Neural cell (in vitro differentiated cells): ENCODE results near the gene S100A13.

Experiments
- EZH2 ChIP-seq: fragments of 200-600, 300-800 bp; shearing (Covaris generic), sonication (generic); IDR thresholded peaks from 2 replicates; pipeline ENCODE4 v1.6.1; 2014; ENCODE audit warnings: antibody characterized with exemption, low read length, borderline replicate concordance, mild to moderate bottlenecking; ENCODE audit not compliant: insufficient read depth, poor library complexity, severe bottlenecking
- MXI1 ChIP-seq: fragments of 450-650 bp; conservative IDR thresholded peaks from 2 replicates; pipeline ENCODE4 v1.6.1; 2014; ENCODE audit warnings: antibody characterized with exemption, mild to moderate bottlenecking; ENCODE audit not compliant: poor library complexity, severe bottlenecking
- POLR2AphosphoS5 ChIP-seq: IDR thresholded peaks from 2 replicates; pipeline ENCODE4 v1.6.1; 2012
- TF ChIP-seq, protein P1 (sequence below): fragments of 450-650 bp; IDR thresholded peaks from 2 replicates; pipeline ENCODE4 v1.5.1; 2014; ENCODE audit warnings: antibody characterized with exemption, mild to moderate bottlenecking, moderate library complexity; ENCODE audit not compliant: poor library complexity, severe bottlenecking
- TF ChIP-seq, protein P2 (sequence below): IDR thresholded peaks from 2 replicates; pipeline ENCODE4 v1.6.1; 2012; ENCODE audit warnings: borderline replicate concordance

DNA sequence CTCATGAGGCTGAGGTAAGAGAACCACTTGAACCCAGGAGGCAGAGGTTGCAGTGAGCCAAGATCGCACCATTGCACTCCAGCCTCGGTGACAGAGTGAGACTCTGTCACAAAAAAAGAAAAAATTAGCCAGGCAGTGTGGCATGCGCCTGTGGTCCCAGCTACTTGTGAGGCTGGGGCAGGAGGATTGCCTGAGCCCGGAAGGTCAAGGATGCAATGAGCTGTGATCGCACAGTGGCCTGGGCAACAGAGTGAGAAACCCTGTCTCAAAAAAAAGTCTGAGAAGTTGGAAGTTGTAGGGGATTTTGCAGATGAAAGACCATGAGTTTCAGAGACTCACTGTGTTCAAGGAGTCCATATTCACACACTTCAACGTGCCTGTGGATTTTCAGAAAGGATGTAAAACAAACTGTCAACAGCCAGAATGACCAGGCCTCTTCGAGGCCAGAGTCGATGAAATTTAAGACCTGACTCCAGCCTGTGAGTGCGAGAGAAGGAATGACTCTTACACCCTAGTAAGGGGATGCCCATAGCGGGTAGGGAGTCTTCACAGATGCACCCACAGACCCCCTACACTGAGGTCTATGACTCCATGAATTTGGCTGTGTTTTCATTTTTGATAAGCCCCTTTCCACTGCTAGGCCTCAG, 2.2 kb downstream of the S100A13 start:
- TF ChIP-seq, protein P1, sequence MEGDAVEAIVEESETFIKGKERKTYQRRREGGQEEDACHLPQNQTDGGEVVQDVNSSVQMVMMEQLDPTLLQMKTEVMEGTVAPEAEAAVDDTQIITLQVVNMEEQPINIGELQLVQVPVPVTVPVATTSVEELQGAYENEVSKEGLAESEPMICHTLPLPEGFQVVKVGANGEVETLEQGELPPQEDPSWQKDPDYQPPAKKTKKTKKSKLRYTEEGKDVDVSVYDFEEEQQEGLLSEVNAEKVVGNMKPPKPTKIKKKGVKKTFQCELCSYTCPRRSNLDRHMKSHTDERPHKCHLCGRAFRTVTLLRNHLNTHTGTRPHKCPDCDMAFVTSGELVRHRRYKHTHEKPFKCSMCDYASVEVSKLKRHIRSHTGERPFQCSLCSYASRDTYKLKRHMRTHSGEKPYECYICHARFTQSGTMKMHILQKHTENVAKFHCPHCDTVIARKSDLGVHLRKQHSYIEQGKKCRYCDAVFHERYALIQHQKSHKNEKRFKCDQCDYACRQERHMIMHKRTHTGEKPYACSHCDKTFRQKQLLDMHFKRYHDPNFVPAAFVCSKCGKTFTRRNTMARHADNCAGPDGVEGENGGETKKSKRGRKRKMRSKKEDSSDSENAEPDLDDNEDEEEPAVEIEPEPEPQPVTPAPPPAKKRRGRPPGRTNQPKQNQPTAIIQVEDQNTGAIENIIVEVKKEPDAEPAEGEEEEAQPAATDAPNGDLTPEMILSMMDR, result no peak
- no peak for TF ChIP-seq MXI1
- no peak for TF ChIP-seq EZH2
- TF ChIP-seq POLR2AphosphoS5, result no peak
- TF ChIP-seq, protein P2, sequence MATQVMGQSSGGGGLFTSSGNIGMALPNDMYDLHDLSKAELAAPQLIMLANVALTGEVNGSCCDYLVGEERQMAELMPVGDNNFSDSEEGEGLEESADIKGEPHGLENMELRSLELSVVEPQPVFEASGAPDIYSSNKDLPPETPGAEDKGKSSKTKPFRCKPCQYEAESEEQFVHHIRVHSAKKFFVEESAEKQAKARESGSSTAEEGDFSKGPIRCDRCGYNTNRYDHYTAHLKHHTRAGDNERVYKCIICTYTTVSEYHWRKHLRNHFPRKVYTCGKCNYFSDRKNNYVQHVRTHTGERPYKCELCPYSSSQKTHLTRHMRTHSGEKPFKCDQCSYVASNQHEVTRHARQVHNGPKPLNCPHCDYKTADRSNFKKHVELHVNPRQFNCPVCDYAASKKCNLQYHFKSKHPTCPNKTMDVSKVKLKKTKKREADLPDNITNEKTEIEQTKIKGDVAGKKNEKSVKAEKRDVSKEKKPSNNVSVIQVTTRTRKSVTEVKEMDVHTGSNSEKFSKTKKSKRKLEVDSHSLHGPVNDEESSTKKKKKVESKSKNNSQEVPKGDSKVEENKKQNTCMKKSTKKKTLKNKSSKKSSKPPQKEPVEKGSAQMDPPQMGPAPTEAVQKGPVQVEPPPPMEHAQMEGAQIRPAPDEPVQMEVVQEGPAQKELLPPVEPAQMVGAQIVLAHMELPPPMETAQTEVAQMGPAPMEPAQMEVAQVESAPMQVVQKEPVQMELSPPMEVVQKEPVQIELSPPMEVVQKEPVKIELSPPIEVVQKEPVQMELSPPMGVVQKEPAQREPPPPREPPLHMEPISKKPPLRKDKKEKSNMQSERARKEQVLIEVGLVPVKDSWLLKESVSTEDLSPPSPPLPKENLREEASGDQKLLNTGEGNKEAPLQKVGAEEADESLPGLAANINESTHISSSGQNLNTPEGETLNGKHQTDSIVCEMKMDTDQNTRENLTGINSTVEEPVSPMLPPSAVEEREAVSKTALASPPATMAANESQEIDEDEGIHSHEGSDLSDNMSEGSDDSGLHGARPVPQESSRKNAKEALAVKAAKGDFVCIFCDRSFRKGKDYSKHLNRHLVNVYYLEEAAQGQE, result no peak
